Liver (tissue), 9 donors: ENCODE data around the gene ANKMY2. TPM values are rescaled to one million over a fixed set of nuclear protein-coding genes. Genes with fewer than 3 reads are reported as not detected.

Experiments
- DNase-seq: peaks from one replicate; pipeline ENCODE4 v3.0.0-alpha.2; 2017; ENCODE audit warnings: low spot score
- H3K27ac ChIP-seq, 2 donors: one replicate each; pipeline ENCODE4 v1.7.0; 2013; ENCODE audit warnings: inconsistent platforms in 2 of 2, low read length in 2 of 2, control low read depth in 1 of 2, low read depth in 1 of 2, mild to moderate bottlenecking in 1 of 2
- H3K27me3 ChIP-seq, 4 donors: one replicate each; pipeline versions ENCODE4 v1.6.1 to v1.7.0; 2013; ENCODE audit warnings: low read length in 3 of 4, inconsistent platforms in 1 of 4, mild to moderate bottlenecking in 1 of 4, moderate library complexity in 1 of 4; ENCODE audit not compliant: control insufficient read depth in 4 of 4, insufficient read depth in 4 of 4
- H3K36me3 ChIP-seq, 4 donors: one replicate each; pipeline versions ENCODE4 v1.6.1 to v1.7.0; 2013; ENCODE audit warnings: low read length in 3 of 4, mild to moderate bottlenecking in 3 of 4, low read depth in 1 of 4, moderate library complexity in 1 of 4; ENCODE audit not compliant: control insufficient read depth in 4 of 4, insufficient read depth in 3 of 4
- H3K4me1 ChIP-seq, 4 donors: one replicate each; pipeline versions ENCODE4 v1.6.1 to v1.7.0; 2013; ENCODE audit warnings: low read length in 3 of 4, mild to moderate bottlenecking in 3 of 4, moderate library complexity in 1 of 4; ENCODE audit not compliant: control insufficient read depth in 4 of 4, insufficient read depth in 4 of 4
- H3K4me3 ChIP-seq, 3 donors: one replicate each; pipeline versions ENCODE4 v1.6.1 to v1.7.0; 2013; ENCODE audit warnings: low read length in 3 of 3, control low read depth in 1 of 3, low read depth in 1 of 3, mild to moderate bottlenecking in 1 of 3
- H3K9ac ChIP-seq, 2 donors: one replicate each; pipeline ENCODE4 v1.7.0; 2013; ENCODE audit warnings: low read length in 2 of 2, mild to moderate bottlenecking in 2 of 2, moderate library complexity in 2 of 2, control low read depth in 1 of 2, low read depth in 1 of 2
- H3K9me3 ChIP-seq, 4 donors: one replicate each; pipeline versions ENCODE4 v1.6.1 to v1.7.0; 2013; ENCODE audit warnings: low read length in 3 of 4; ENCODE audit not compliant: control insufficient read depth in 4 of 4
- ATF3 ChIP-seq: IDR thresholded peaks from 2 replicates; pipeline ENCODE4 v1.6.1; 2016; ENCODE audit warnings: antibody characterized with exemption
- CTCF ChIP-seq: fragments of 150-350 bp; IDR thresholded peaks from 2 replicates; pipeline ENCODE4 v1.5.1; 2017; ENCODE audit warnings: improper control_type of control experiment, low read depth, low read length; ENCODE audit not compliant: missing input control
- EGR1 ChIP-seq, 2 donors: IDR thresholded peaks; 2 replicates each; pipeline ENCODE4 v1.6.1; 2016 to 2018; ENCODE audit warnings: antibody characterized with exemption in 2 of 2, low read depth in 2 of 2
- FOXA1 ChIP-seq: IDR thresholded peaks from 2 replicates; pipeline ENCODE4 v1.6.1; 2016; ENCODE audit warnings: antibody characterized with exemption
- GABPA ChIP-seq, 2 donors: IDR thresholded peaks in 1 of 2; conservative IDR thresholded peaks in 1 of 2; 2 replicates each; pipeline ENCODE4 v1.6.1; 2016; ENCODE audit warnings: antibody characterized with exemption in 2 of 2, mild to moderate bottlenecking in 1 of 2, moderate library complexity in 1 of 2
- HNF4A ChIP-seq, 2 donors: conservative IDR thresholded peaks; 2 replicates each; pipeline ENCODE4 v1.6.1; 2016; ENCODE audit warnings: antibody characterized with exemption in 2 of 2, mild to moderate bottlenecking in 2 of 2
- HNF4G ChIP-seq: IDR thresholded peaks from 2 replicates; pipeline ENCODE4 v1.6.1; 2016; ENCODE audit warnings: antibody characterized with exemption
- JUND ChIP-seq, 2 donors: IDR thresholded peaks; 2 replicates each; pipeline ENCODE4 v1.6.1; 2016; ENCODE audit warnings: antibody characterized with exemption in 2 of 2
- MAX ChIP-seq: IDR thresholded peaks from 2 replicates; pipeline ENCODE4 v1.6.1; 2016; ENCODE audit warnings: antibody characterized with exemption
- NR2F2 ChIP-seq: IDR thresholded peaks from 2 replicates; pipeline ENCODE4 v1.6.1; 2016; ENCODE audit warnings: antibody characterized with exemption
- RAD21 ChIP-seq, 2 donors: IDR thresholded peaks; 2 replicates each; pipeline ENCODE4 v1.6.1; 2016; ENCODE audit warnings: antibody characterized with exemption in 2 of 2, mild to moderate bottlenecking in 2 of 2
- REST ChIP-seq: IDR thresholded peaks from 2 replicates; pipeline ENCODE4 v1.6.1; 2016; ENCODE audit warnings: antibody characterized with exemption, mild to moderate bottlenecking
- RXRA ChIP-seq, 2 donors: IDR thresholded peaks; 2 replicates each; pipeline ENCODE4 v1.6.1; 2017 to 2018; ENCODE audit warnings: antibody characterized with exemption in 2 of 2, mild to moderate bottlenecking in 1 of 2
- SP1 ChIP-seq: IDR thresholded peaks from 2 replicates; pipeline ENCODE4 v1.6.1; 2018; ENCODE audit warnings: antibody characterized with exemption, mild to moderate bottlenecking
- TAF1 ChIP-seq: conservative IDR thresholded peaks from 2 replicates; pipeline ENCODE4 v1.6.1; 2016; ENCODE audit warnings: antibody characterized with exemption, mild to moderate bottlenecking
- YY1 ChIP-seq: IDR thresholded peaks from 2 replicates; pipeline ENCODE4 v1.6.1; 2016; ENCODE audit warnings: antibody characterized with exemption, mild to moderate bottlenecking
- ZBTB33 ChIP-seq: IDR thresholded peaks from 2 replicates; pipeline ENCODE4 v1.6.1; 2016; ENCODE audit warnings: antibody characterized with exemption
- WGBS: extraction: QIAGEN DNeasy Blood & Tissue Kit; methylation state at CpG from one replicate; pipeline ENCODE4 v1.1.7; 2013; 5-methylcytosine and 5-hydroxymethylcytosine counted together
- polyA plus RNA-seq, 2 donors: library from polyadenylated mRNA; stranded (reverse) in 1 of 2; unstranded in 1 of 2; fragments of 200-250 nt in 1 of 2; fragments of >200 nt in 1 of 2; fragmentation: Nextera tagmentation in 1 of 2; extraction: Ambion mirVana in 1 of 2; gene quantifications; one replicate each; pipeline versions ENCODE4 v1.2.1 to v1.2.3, GENCODE V29; 2013 to 2015
- total RNA-seq, 2 donors: library from RNA; depleted of rRNA; stranded (reverse); fragments of >200 nt; gene quantifications; one replicate each; pipeline ENCODE4 v1.2.3, GENCODE V29; 2014
- donor health status: healthy.
- donor health status: healthy.
- donor health status: healthy.
- donor health status: healthy.
- donor health status: healthy.

Gene ANKMY2
- total and polyA plus RNA-seq, 4 donors = 2.7 to 11.4 (median 5.4) TPM

- Histone ChIP-seq H3K4me1 (no peaks in the 10 kb centered on the region), H3K36me3 (no peaks in the 10 kb centered on the region), H3K27me3 (no peaks in the 10 kb centered on the region), H3K9me3 (no peaks in the 10 kb centered on the region), H3K9ac (no peak overlapping the region), H3K4me3 (no peak overlapping the region), H3K27ac (no peak overlapping the region)
- WGBS = 87% methylated on average over 11 of the region's 11 CpGs
- DNase-seq = no peak
- TF ChIP-seq TAF1 (no peak), SP1 (no peak), ATF3 (no peak), HNF4G (no peak), HNF4A (conservative IDR thresholded peaks at IDR 0.05) (no peak), GABPA (IDR thresholded peaks at IDR 0.05 in 1 of 2, conservative IDR thresholded peaks at IDR 0.05 in 1 of 2) (no peak), FOXA1 (no peak), NR2F2 (no peak), REST (no peak), JUND (IDR thresholded peaks at IDR 0.05) (no peak), MAX (no peak), ZBTB33 (no peak)
Observed at GRCh38 chr7:16668049-16668858, 22.7 kb upstream of the ANKMY2 start.

- Histone ChIP-seq H3K27ac (no peak overlapping the region), H3K36me3 (no peaks in the 10 kb centered on the region), H3K9me3 (no peaks in the 10 kb centered on the region), H3K4me1 (no peaks in the 10 kb centered on the region), H3K27me3 (no peaks in the 10 kb centered on the region), H3K4me3 (no peak overlapping the region), H3K9ac (no peak overlapping the region)
- no peak for DNase-seq
- 97% methylated on average over 3 of the region's 3 CpGs for WGBS
- TF ChIP-seq ZBTB33 = no peak
- TF ChIP-seq YY1 = no peak
- no peak for TF ChIP-seq MAX
- no peak for TF ChIP-seq RAD21 (IDR thresholded peaks at IDR 0.05)
- TF ChIP-seq EGR1 (IDR thresholded peaks at IDR 0.05; ENCODE audit: low read depth in 2 of 2) = no peak
- TF ChIP-seq TAF1 = no peak
- no peak for TF ChIP-seq CTCF
- no peak for TF ChIP-seq JUND (IDR thresholded peaks at IDR 0.05)
- no peak for TF ChIP-seq HNF4A (conservative IDR thresholded peaks at IDR 0.05)
- no peak for TF ChIP-seq SP1
- TF ChIP-seq ATF3 = no peak
- TF ChIP-seq RXRA (IDR thresholded peaks at IDR 0.05) = no peak
- TF ChIP-seq HNF4G = no peak
Observed at GRCh38 chr7:16667355-16667754, 21.8 kb upstream of the ANKMY2 start.
